ENCODE measurements around the gene TRIP4. TPM values are rescaled to one million over a fixed set of nuclear protein-coding genes. Genes with fewer than 3 reads are reported as not detected.

Gene TRIP4
- total and polyA plus RNA-seq, 9 of the 15 experiments (the other 6 are each of a cell fraction or from before 2014, with no cell fraction given): 7.6 to 23.3 (median 16.7) TPM

DNA sequence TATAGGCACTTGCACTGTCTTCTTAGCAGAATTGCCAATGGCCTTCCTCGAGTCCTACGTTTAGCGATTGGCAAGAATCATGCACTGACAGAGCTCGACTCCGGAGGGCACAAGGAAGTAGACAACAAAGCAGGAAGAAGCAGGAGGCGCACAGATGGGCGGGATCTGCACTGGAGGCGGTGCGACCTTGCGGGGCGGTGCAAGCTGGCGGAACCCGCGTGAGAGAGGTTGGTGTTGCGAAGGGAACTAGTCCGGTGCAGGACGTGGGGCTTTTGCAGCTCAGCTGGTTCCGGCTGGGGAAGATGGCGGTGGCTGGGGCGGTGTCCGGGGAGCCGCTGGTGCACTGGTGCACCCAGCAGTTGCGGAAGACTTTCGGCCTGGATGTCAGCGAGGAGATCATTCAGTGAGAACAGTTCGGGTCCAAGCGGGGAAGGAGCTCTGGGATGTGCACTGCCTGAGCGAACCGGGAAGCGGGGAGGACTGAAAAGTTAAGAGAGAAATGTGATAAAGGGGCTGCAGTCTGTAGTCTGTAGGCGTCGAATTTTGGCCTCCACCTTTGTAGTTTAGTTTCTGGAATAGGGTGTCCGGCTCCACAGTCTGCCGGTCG lies at the start of gene TRIP4 (continued):
- no peak; the same call in 1 of the 2 replicates for TF ChIP-seq TGIF2 (CRISPR knock-in tag; IDR thresholded peaks at IDR 0.05)
- TF ChIP-seq, protein P1, sequence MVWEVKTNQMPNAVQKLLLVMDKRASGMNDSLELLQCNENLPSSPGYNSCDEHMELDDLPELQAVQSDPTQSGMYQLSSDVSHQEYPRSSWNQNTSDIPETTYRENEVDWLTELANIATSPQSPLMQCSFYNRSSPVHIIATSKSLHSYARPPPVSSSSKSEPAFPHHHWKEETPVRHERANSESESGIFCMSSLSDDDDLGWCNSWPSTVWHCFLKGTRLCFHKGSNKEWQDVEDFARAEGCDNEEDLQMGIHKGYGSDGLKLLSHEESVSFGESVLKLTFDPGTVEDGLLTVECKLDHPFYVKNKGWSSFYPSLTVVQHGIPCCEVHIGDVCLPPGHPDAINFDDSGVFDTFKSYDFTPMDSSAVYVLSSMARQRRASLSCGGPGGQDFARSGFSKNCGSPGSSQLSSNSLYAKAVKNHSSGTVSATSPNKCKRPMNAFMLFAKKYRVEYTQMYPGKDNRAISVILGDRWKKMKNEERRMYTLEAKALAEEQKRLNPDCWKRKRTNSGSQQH (CRISPR knock-in tag; IDR thresholded peaks at IDR 0.05): peak; percentile 83; the same call in 1 of the 2 replicates
- TF ChIP-seq ZNF707 (CRISPR knock-in tag; conservative IDR thresholded peaks at IDR 0.05): 0 out of 2 replicates have a peak, but pooled peaks have one; percentile 49
- TF ChIP-seq, protein P2, sequence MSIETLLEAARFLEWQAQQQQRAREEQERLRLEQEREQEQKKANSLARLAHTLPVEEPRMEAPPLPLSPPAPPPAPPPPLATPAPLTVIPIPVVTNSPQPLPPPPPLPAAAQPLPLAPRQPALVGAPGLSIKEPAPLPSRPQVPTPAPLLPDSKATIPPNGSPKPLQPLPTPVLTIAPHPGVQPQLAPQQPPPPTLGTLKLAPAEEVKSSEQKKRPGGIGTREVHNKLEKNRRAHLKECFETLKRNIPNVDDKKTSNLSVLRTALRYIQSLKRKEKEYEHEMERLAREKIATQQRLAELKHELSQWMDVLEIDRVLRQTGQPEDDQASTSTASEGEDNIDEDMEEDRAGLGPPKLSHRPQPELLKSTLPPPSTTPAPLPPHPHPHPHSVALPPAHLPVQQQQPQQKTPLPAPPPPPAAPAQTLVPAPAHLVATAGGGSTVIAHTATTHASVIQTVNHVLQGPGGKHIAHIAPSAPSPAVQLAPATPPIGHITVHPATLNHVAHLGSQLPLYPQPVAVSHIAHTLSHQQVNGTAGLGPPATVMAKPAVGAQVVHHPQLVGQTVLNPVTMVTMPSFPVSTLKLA (conservative IDR thresholded peaks at IDR 0.05): peak; percentile 86 to 94
- TF ChIP-seq KDM5B (IDR thresholded peaks at IDR 0.05; ENCODE audit: insufficient replicate concordance, low read depth, low read length): peak; percentile 91
- TF ChIP-seq ZBTB17 (CRISPR knock-in tag; IDR thresholded peaks at IDR 0.05): peak; percentile 66; the same call in 1 of the 2 replicates
- TF ChIP-seq, protein P3, sequence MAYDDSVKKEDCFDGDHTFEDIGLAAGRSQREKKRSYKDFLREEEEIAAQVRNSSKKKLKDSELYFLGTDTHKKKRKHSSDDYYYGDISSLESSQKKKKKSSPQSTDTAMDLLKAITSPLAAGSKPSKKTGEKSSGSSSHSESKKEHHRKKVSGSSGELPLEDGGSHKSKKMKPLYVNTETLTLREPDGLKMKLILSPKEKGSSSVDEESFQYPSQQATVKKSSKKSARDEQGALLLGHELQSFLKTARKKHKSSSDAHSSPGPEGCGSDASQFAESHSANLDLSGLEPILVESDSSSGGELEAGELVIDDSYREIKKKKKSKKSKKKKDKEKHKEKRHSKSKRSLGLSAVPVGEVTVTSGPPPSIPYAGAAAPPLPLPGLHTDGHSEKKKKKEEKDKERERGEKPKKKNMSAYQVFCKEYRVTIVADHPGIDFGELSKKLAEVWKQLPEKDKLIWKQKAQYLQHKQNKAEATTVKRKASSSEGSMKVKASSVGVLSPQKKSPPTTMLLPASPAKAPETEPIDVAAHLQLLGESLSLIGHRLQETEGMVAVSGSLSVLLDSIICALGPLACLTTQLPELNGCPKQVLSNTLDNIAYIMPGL (CRISPR knock-in tag; IDR thresholded peaks at IDR 0.05): peak; percentile 70
- no peak for TF ChIP-seq ZNF253 (CRISPR knock-in tag; conservative IDR thresholded peaks at IDR 0.05)
- peak; percentile 41; the same call in 1 of the 2 replicates for TF ChIP-seq CBFA2T3 (IDR thresholded peaks at IDR 0.05)
- TF ChIP-seq POLR2B (IDR thresholded peaks at IDR 0.05; ENCODE audit: low read depth, partially characterized antibody): peak; percentile 86
- TF ChIP-seq, protein P4, sequence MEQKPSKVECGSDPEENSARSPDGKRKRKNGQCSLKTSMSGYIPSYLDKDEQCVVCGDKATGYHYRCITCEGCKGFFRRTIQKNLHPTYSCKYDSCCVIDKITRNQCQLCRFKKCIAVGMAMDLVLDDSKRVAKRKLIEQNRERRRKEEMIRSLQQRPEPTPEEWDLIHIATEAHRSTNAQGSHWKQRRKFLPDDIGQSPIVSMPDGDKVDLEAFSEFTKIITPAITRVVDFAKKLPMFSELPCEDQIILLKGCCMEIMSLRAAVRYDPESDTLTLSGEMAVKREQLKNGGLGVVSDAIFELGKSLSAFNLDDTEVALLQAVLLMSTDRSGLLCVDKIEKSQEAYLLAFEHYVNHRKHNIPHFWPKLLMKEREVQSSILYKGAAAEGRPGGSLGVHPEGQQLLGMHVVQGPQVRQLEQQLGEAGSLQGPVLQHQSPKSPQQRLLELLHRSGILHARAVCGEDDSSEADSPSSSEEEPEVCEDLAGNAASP (IDR thresholded peaks at IDR 0.05): no peak
- no peak for TF ChIP-seq TFAM (CRISPR knock-in tag; conservative IDR thresholded peaks at IDR 0.05)
- TF ChIP-seq, protein P5, sequence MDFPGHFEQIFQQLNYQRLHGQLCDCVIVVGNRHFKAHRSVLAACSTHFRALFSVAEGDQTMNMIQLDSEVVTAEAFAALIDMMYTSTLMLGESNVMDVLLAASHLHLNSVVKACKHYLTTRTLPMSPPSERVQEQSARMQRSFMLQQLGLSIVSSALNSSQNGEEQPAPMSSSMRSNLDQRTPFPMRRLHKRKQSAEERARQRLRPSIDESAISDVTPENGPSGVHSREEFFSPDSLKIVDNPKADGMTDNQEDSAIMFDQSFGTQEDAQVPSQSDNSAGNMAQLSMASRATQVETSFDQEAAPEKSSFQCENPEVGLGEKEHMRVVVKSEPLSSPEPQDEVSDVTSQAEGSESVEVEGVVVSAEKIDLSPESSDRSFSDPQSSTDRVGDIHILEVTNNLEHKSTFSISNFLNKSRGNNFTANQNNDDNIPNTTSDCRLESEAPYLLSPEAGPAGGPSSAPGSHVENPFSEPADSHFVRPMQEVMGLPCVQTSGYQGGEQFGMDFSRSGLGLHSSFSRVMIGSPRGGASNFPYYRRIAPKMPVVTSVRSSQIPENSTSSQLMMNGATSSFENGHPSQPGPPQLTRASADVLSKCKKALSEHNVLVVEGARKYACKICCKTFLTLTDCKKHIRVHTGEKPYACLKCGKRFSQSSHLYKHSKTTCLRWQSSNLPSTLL (IDR thresholded peaks at IDR 0.05): no peak
- no peak for TF ChIP-seq GATA2 (CRISPR knock-in tag; IDR thresholded peaks at IDR 0.05)
- TF ChIP-seq TAL1 (IDR thresholded peaks at IDR 0.05): peak; percentile 24; the same call in 1 of the 2 replicates

All from K562 (cell line).